ENCODE data around the gene POMC.

GRCh38 chr2:25146896-25147295 lies 21.5 kb downstream of the POMC start:
- no peak for TF ChIP-seq CTCF (IDR thresholded peaks at IDR 0.05; ENCODE audit: borderline replicate concordance, extremely low read depth, low read length, poor library complexity, severe bottlenecking)
- TF ChIP-seq EZH2 (IDR thresholded peaks at IDR 0.05; ENCODE audit: borderline replicate concordance, low read depth, low read length, severe bottlenecking) = no peak

Measured in DND-41 (cell line).